MCF 10A (cell line): Measurements from ENCODE around the gene PPFIBP2. TPM values are rescaled to one million over a fixed set of nuclear protein-coding genes. Genes with fewer than 3 reads are reported as not detected.

Source experiments
- BruUV-seq: library from RNA; stranded (reverse); fragments of 400-500 nt; replicated peaks from 2 replicates; lab custom pipeline; 2021; lab: Mats Ljungman, UMichigan
- CTCF ChIA-PET: fragments of 300-600 bp; sonication (Branson Sonifier 250); formaldehyde crosslinking; extraction: SDS; loops from one replicate; lab custom pipeline; 2021; ENCODE audit warnings: antibody characterized with exemption, inconsistent platforms; lab: Yijun Ruan, JAX
- POLR2A ChIA-PET: fragments of 300-600, 350-650 bp; sonication (Branson Sonifier 250); formaldehyde crosslinking; extraction: SDS; loops from one replicate; lab custom pipeline; 2020; ENCODE audit warnings: antibody characterized with exemption, inconsistent platforms; lab: Yijun Ruan, JAX
- DNase-seq: peaks from one replicate; pipeline ENCODE4 v3.0.0-alpha.2; 2018; ENCODE audit not compliant: unreplicated experiment
- H3K27ac Mint-ChIP-seq: one replicate; pipeline ENCODE4 v1.8.0; 2022; ENCODE audit warnings: mild to moderate bottlenecking, low read depth, mixed read lengths; ENCODE audit not compliant: unreplicated experiment
- H3K27me3 Mint-ChIP-seq: one replicate; pipeline ENCODE4 v1.8.0; 2022; ENCODE audit warnings: mixed read lengths; ENCODE audit not compliant: insufficient read depth, unreplicated experiment
- H3K36me3 Mint-ChIP-seq: one replicate; pipeline ENCODE4 v1.8.0; 2022; ENCODE audit warnings: mild to moderate bottlenecking, moderate library complexity, mixed read lengths; ENCODE audit not compliant: insufficient read depth, unreplicated experiment
- H3K4me1 Mint-ChIP-seq: one replicate; pipeline ENCODE4 v1.8.0; 2022; ENCODE audit warnings: mixed read lengths; ENCODE audit not compliant: insufficient read depth, unreplicated experiment
- H3K4me3 Mint-ChIP-seq: one replicate; pipeline ENCODE4 v1.8.0; 2022; ENCODE audit warnings: mild to moderate bottlenecking, moderate library complexity, mixed read lengths; ENCODE audit not compliant: unreplicated experiment
- H3K9me3 Mint-ChIP-seq: one replicate; pipeline ENCODE4 v1.8.0; 2022; ENCODE audit warnings: mixed read lengths; ENCODE audit not compliant: unreplicated experiment
- CTCF ChIP-seq: fragments of 200-600 bp; IDR thresholded peaks from one replicate; pipeline ENCODE4 v1.8.0; 2022; ENCODE audit warnings: antibody characterized with exemption, mild to moderate bottlenecking; ENCODE audit not compliant: unreplicated experiment
- intact Hi-C: fragments of 100-400 bp; cut with micrococcal nuclease; formaldehyde crosslinking; loops from 2 replicates; pipeline ENCODE4 v1.14.1; 2022
- total RNA-seq: library from RNA; stranded (reverse); gene quantifications from 2 replicates; pipeline ENCODE4 v1.2.3, GENCODE V29; 2022

PPFIBP2 gene
- total RNA-seq, 1 experiment from 2014 or later = 3.5 TPM

GRCh38 chr11:7571640-7572000, 57.8 kb downstream of the PPFIBP2 start:
- CTCF ChIA-PET = interaction anchor here (0.6 to 14.2 kb wide), 75 partner anchors 9 to 1881 kb away, joined by 3 to 488 read pairs (median 6); partner anchors contain the start of genes EIF3F and PPFIBP2
- H3K4me3 Mint-ChIP-seq = no peak overlapping the region
- BruUV-seq = no TSS peak
- intact Hi-C loops = loop anchor here (1.0 to 5.0 kb wide), 6 partner anchors 58 to 473 kb away; partner anchors contain the start of genes EIF3F and PPFIBP2
- H3K36me3 Mint-ChIP-seq = no peaks in the 10 kb centered on the region
- peaks cover 16% of the 10 kb centered on the region for H3K4me1 Mint-ChIP-seq
- DNase-seq = peak; percentile 83
- no peak overlapping the region for H3K27ac Mint-ChIP-seq
- H3K9me3 Mint-ChIP-seq = no peaks in the 10 kb centered on the region
- H3K27me3 Mint-ChIP-seq = no peaks in the 10 kb centered on the region
- peak; percentile 91 for TF ChIP-seq CTCF
- POLR2A ChIA-PET = interaction anchor here (1.0 to 3.1 kb wide), 6 partner anchors 13 to 86 kb away, joined by 3 to 24 read pairs (median 4); no protein-coding TSS in a partner anchor

- POLR2A ChIA-PET = interaction anchor here (1.0 to 3.1 kb wide), 6 partner anchors 12 to 85 kb away, joined by 3 to 24 read pairs (median 4); no protein-coding TSS in a partner anchor
- no peak for DNase-seq
These were observed 58.4 kb downstream of the PPFIBP2 start for GRCh38 chr11:7572001-7572712.

GRCh38 chr11:7573193-7573557, 59.4 kb downstream of the PPFIBP2 start:
- Mint-ChIP-seq H3K27me3 (no peaks in the 10 kb centered on the region), H3K4me1 (peaks cover 29% of the 10 kb centered on the region), H3K9me3 (no peaks in the 10 kb centered on the region), H3K27ac (no peak overlapping the region), H3K36me3 (peaks cover 6% of the 10 kb centered on the region), H3K4me3 (no peak overlapping the region)
- TF ChIP-seq CTCF = no peak
- ChIA-PET POLR2A (interaction anchor here (3.1 kb wide), 1 partner anchor 84 kb away, joined by 24 read pairs; no protein-coding TSS in a partner anchor), CTCF (interaction anchor here (0.7 to 14.2 kb wide), 9 partner anchors 10 to 128 kb away, joined by 3 to 488 read pairs (median 7); no protein-coding TSS in a partner anchor)
- intact Hi-C loops = loop anchor here (5.0 kb wide), 1 partner anchor 414 kb away; the partner anchor contains the start of gene EIF3F
- no peak for DNase-seq
- no TSS peak for BruUV-seq

More at GRCh38 chr11:7572001-7572712, 58.4 kb downstream of the PPFIBP2 start:
- no peaks in the 10 kb centered on the region for H3K9me3 Mint-ChIP-seq
- CTCF ChIA-PET = interaction anchor here (0.6 to 14.2 kb wide), 54 partner anchors 8 to 776 kb away, joined by 3 to 488 read pairs (median 8); partner anchors contain the start of genes EIF3F and PPFIBP2
- H3K27ac Mint-ChIP-seq = no peak overlapping the region
- peaks cover 19% of the 10 kb centered on the region for H3K4me1 Mint-ChIP-seq
- no peaks in the 10 kb centered on the region for H3K27me3 Mint-ChIP-seq
- H3K36me3 Mint-ChIP-seq = peaks cover 4% of the 10 kb centered on the region
- no TSS peak for BruUV-seq
- H3K4me3 Mint-ChIP-seq = no peak overlapping the region
- TF ChIP-seq CTCF = no peak
- intact Hi-C loops = loop anchor here (5.0 kb wide), 1 partner anchor 415 kb away; the partner anchor contains the start of gene EIF3F
